K562 (cell line): ENCODE results near the gene GP1BA. TPM values are rescaled to one million over a fixed set of nuclear protein-coding genes. Genes with fewer than 3 reads are reported as not detected.

Experiments
- ATAC-seq: fragments of 200-7000 bp; cut with Tn5 transposase; 3 replicates; pipeline ENCODE4 v1.9.1; 2020; ENCODE audit warnings: moderate library complexity
- Bru-seq: library from RNA; stranded (reverse); fragments of 400-500 nt; gene quantifications from one replicate; lab custom pipeline; 2021; lab: Mats Ljungman, UMichigan
- BruChase-seq, 2 experiments: library from RNA; stranded (reverse); fragments of 400-500 nt; gene quantifications; one replicate each; lab custom pipeline; 2021; lab: Mats Ljungman, UMichigan
- BruUV-seq: library from RNA; stranded (reverse); fragments of 400-500 nt; replicated peaks from 2 replicates; lab custom pipeline; 2021; lab: Mats Ljungman, UMichigan
- CTCF ChIA-PET: fragments of 300-600 bp; formaldehyde crosslinking; extraction: SDS; loops from one replicate; lab custom pipeline; 2021; ENCODE audit warnings: low intra/inter-chr PET ratio; lab: Yijun Ruan, JAX
- POLR2A ChIA-PET: fragments of 300-600, 350-650 bp; sonication (Branson Sonifier 250); formaldehyde crosslinking; extraction: SDS; loops from one replicate; lab custom pipeline; 2021; ENCODE audit warnings: antibody characterized with exemption, inconsistent platforms; lab: Yijun Ruan, JAX
- DNase-seq, 4 experiments: peaks; one replicate each; pipeline versions ENCODE4 v3.0.0 to v3.0.0-alpha.2; 2011 to 2018; ENCODE audit warnings: low spot score in 3 of 4, mixed read lengths in 3 of 4; ENCODE audit errors: extremely low read depth in 1 of 4
- FAIRE-seq: peaks from 2 replicates; lab custom pipeline; 2011; peaks lifted over from hg19 to GRCh38; lab: Jason Lieb, UNC
- H2AFZ ChIP-seq: 2 replicates; pipeline ENCODE4 v1.6.0; 2011; ENCODE audit warnings: low read depth, low read length, control low read depth, inconsistent platforms
- H3K27ac ChIP-seq: fragments of 200-600 bp; 3 replicates; pipeline ENCODE4 v1.8.0; 2011; ENCODE audit warnings: low read depth, mild to moderate bottlenecking, control low read depth, inconsistent platforms, low read length, moderate library complexity, mixed read lengths; ENCODE audit errors: extremely low read depth
- H3K27me3 ChIP-seq, 2 experiments: fragments of 300-600 bp in 1 of 2; 2 replicates in 1 of 2; 3 replicates in 1 of 2; pipeline versions ENCODE4 v1.6.0 to v1.8.0; 2011; ENCODE audit warnings: inconsistent platforms in 2 of 2, low read length in 2 of 2, mild to moderate bottlenecking in 1 of 2, mixed read lengths in 1 of 2, moderate library complexity in 1 of 2; ENCODE audit not compliant: control insufficient read depth in 2 of 2, insufficient read depth in 2 of 2
- H3K36me3 ChIP-seq: fragments of 300-600 bp; 3 replicates; pipeline ENCODE4 v1.8.0; 2011; ENCODE audit warnings: mild to moderate bottlenecking, low read length, inconsistent platforms; ENCODE audit not compliant: control insufficient read depth, insufficient read depth
- H3K4me1 ChIP-seq, 2 experiments: fragments of 200-600 bp in 1 of 2; replicated peaks in 1 of 2; 2 replicates in 1 of 2; 3 replicates in 1 of 2; pipeline versions ENCODE4 v1.5.1 to v1.8.0; 2011; ENCODE audit warnings: inconsistent platforms in 2 of 2, low read length in 2 of 2, mild to moderate bottlenecking in 1 of 2, mixed read lengths in 1 of 2, moderate library complexity in 1 of 2; ENCODE audit not compliant: control insufficient read depth in 2 of 2, insufficient read depth in 2 of 2
- H3K4me2 ChIP-seq: 2 replicates; pipeline ENCODE4 v1.6.1; 2011; ENCODE audit warnings: low read length, control low read depth, inconsistent platforms, mixed read lengths; ENCODE audit not compliant: insufficient read depth
- H3K4me3 ChIP-seq: fragments of 200-600 bp; sonication (generic), shearing (Covaris generic); 2 replicates; pipeline ENCODE4 v1.5.1; 2016; ENCODE audit warnings: control low read depth, inconsistent platforms
- H3K79me2 ChIP-seq: fragments of 200-600 bp; 3 replicates; pipeline ENCODE4 v1.8.0; 2011; ENCODE audit warnings: low read length, inconsistent platforms; ENCODE audit not compliant: control insufficient read depth, insufficient read depth
- H3K9ac ChIP-seq, 2 experiments: 2 replicates each; pipeline versions ENCODE4 v1.6.0 to v1.6.1; 2011; ENCODE audit warnings: low read depth in 2 of 2, low read length in 2 of 2, control low read depth in 1 of 2, inconsistent platforms in 1 of 2, mild to moderate bottlenecking in 1 of 2, mixed read lengths in 1 of 2; ENCODE audit not compliant: insufficient read depth in 1 of 2
- H3K9me1 ChIP-seq: one replicate; pipeline ENCODE4 v1.6.0; 2011; ENCODE audit warnings: inconsistent platforms, mild to moderate bottlenecking, low read length, moderate library complexity; ENCODE audit not compliant: control insufficient read depth, insufficient read depth
- H3K9me3 ChIP-seq: replicated peaks from 2 replicates; pipeline ENCODE4 v1.5.1; 2011; ENCODE audit warnings: low read depth, low read length, inconsistent platforms; ENCODE audit not compliant: control insufficient read depth, insufficient read depth
- H4K20me1 ChIP-seq: replicated peaks from 2 replicates; pipeline ENCODE4 v1.6.1; 2011; ENCODE audit warnings: low read length, inconsistent platforms, mixed read lengths; ENCODE audit not compliant: control insufficient read depth, insufficient read depth
- CEBPG ChIP-seq, 3 experiments: fragments of 200-800 bp in 1 of 3; sonication (Bioruptor generic) in 1 of 3; sonication (generic) in 1 of 3; formaldehyde crosslinking in 1 of 3; IDR thresholded peaks in 2 of 3; conservative IDR thresholded peaks in 1 of 3; 2 replicates each; pipeline versions ENCODE4 v1.6.1 to v1.8.0; 2016 to 2022; ENCODE audit warnings: missing compliant biosample characterization in 2 of 3, missing genetic modification characterization in 2 of 3, mild to moderate bottlenecking in 1 of 3, missing genetic modification reagents in 1 of 3
- E2F3 ChIP-seq: fragments of 250-450 bp; sonication (Bioruptor Pico); IDR thresholded peaks from 2 replicates; pipeline ENCODE4 v1.4.0; 2020; ENCODE audit warnings: mild to moderate bottlenecking
- FOSL1 ChIP-seq: fragments of 200-800 bp; sonication (Bioruptor generic); conservative IDR thresholded peaks from 2 replicates; pipeline ENCODE4 v1.6.1; 2016; ENCODE audit warnings: missing genetic modification characterization, missing compliant biosample characterization
- HBP1 ChIP-seq: fragments of 450-650 bp; formaldehyde crosslinking; IDR thresholded peaks from 2 replicates; pipeline ENCODE4 v1.4.0; 2022; ENCODE audit warnings: missing genetic modification characterization
- HDAC2 ChIP-seq: fragments of 450-650 bp; IDR thresholded peaks from 2 replicates; pipeline ENCODE4 v1.6.1; 2016; ENCODE audit warnings: mild to moderate bottlenecking
- HEY1 ChIP-seq: fragments of 250-450 bp; sonication (Bioruptor Pico); IDR thresholded peaks from 2 replicates; pipeline ENCODE4 v1.5.0; 2020; ENCODE audit warnings: mild to moderate bottlenecking, moderate library complexity, borderline replicate concordance
- MBD2 ChIP-seq: sonication (generic); IDR thresholded peaks from 2 replicates; pipeline ENCODE4 v1.6.1; 2016; ENCODE audit warnings: low read depth, borderline replicate concordance
- MNT ChIP-seq, 2 experiments: fragments of 450-650 bp; conservative IDR thresholded peaks; 2 replicates each; pipeline ENCODE4 v1.6.1; 2017; ENCODE audit warnings: mild to moderate bottlenecking in 2 of 2, moderate library complexity in 2 of 2
- PREB ChIP-seq: sonication (generic); formaldehyde crosslinking; IDR thresholded peaks from 2 replicates; pipeline ENCODE4 v1.8.1; 2023; ENCODE audit warnings: mild to moderate bottlenecking, missing genetic modification reagents
- TGIF2 ChIP-seq: sonication (generic); formaldehyde crosslinking; IDR thresholded peaks from 2 replicates; pipeline ENCODE4 v1.8.1; 2022; ENCODE audit warnings: mild to moderate bottlenecking, missing genetic modification reagents, moderate library complexity
- THRA ChIP-seq: fragments of 450-650 bp; IDR thresholded peaks from 2 replicates; pipeline ENCODE4 v1.6.1; 2017; ENCODE audit warnings: mild to moderate bottlenecking, moderate library complexity
- ZNF3 ChIP-seq: fragments of 250-450 bp; sonication (Bioruptor Pico); IDR thresholded peaks from 2 replicates; pipeline ENCODE4 v1.5.0; 2021; ENCODE audit warnings: mild to moderate bottlenecking, moderate library complexity
- WGBS: fragments of 100-300 bp; shearing (Covaris generic); methylation state at CpG from one replicate; pipeline ENCODE4 v1.1.6; 2016; ENCODE audit warnings: low coverage, mixed read lengths; ENCODE audit not compliant: insufficient coverage; ENCODE audit errors: missing lambda C conversion rate; 5-methylcytosine and 5-hydroxymethylcytosine counted together
- in situ Hi-C: fragments of 300-500 bp; cut with MboI; formaldehyde crosslinking; loops from 4 replicates; pipeline ENCODE4 v1.15.0; 2018; ENCODE audit warnings: inconsistent platforms, mixed read lengths
- intact Hi-C: fragments of 100-400 bp; cut with micrococcal nuclease; formaldehyde crosslinking; loops from 2 replicates; pipeline ENCODE4 v1.14.2; 2022
- long read RNA-seq, 3 experiments: library from polyadenylated mRNA in 2 of 3; library from RNA in 1 of 3; unstranded in 2 of 3; stranded (forward) in 1 of 3; transcript quantifications; one replicate each; pipeline ENCODE4 v2.0.0, GENCODE V29; 2019 to 2022
- polyA minus RNA-seq, 3 experiments: library from RNA; depleted of rRNA, polyadenylated mRNA; stranded (reverse); fragments of >200 nt; gene quantifications; 2 replicates each; pipeline ENCODE4 v1.2.3, GENCODE V29; 2011
- polyA plus RNA-seq, 8 experiments: library from polyadenylated mRNA; depleted of rRNA in 4 of 8; stranded (reverse) in 5 of 8; unstranded in 3 of 8; fragments of >200 nt; fragmentation: Nextera tagmentation in 2 of 8; fragmentation: Illumina TruSeq in 1 of 8; extraction: Ambion mirVana in 2 of 8; extraction: Trizol in 1 of 8; gene quantifications; 2 replicates each; pipeline versions ENCODE4 v1.2.1 to v1.2.3, GENCODE V29; 2011 to 2014; ENCODE audit warnings: inconsistent platforms in 1 of 8, missing spikeins in 1 of 8
- total RNA-seq, 7 experiments: library from RNA; depleted of rRNA in 6 of 7; stranded (reverse); fragments of >200 nt in 6 of 7; fragmentation: Illumina TruSeq in 2 of 7; extraction: Trizol in 2 of 7; gene quantifications; 2 replicates each; pipeline versions ENCODE4 v1.2.1 to v1.2.3, GENCODE V29; 2011 to 2021; ENCODE audit warnings: low replicate concordance in 1 of 7

The GP1BA gene
- not detected in 2 replicates for total RNA-seq (2011; cell fraction: chromatin; rRNA removed; ENCODE audit: low replicate concordance)
- total RNA-seq (2011; cell fraction: nucleolus; rRNA removed), result not detected in 2 replicates
- total RNA-seq (2011; cell fraction: nucleoplasm; rRNA removed), result not detected in 2 replicates
- total RNA-seq (2014; rRNA removed) (not detected in 2 replicates), total RNA-seq (2014; rRNA removed; fragmentation: Illumina TruSeq; extraction: Trizol) (not detected in 2 replicates), total RNA-seq (2015; rRNA removed; fragmentation: Illumina TruSeq; extraction: Trizol) (not detected in 2 replicates), total RNA-seq (2021) (not detected in 2 replicates), polyA plus RNA-seq (2011; rRNA removed) (not detected in 2 replicates), polyA plus RNA-seq (2014; fragmentation: Illumina TruSeq; extraction: Trizol) (not detected in 2 replicates), polyA plus RNA-seq (2014; fragmentation: Nextera tagmentation; extraction: Ambion mirVana) (under 1 TPM in 1 of 2 experiments, not detected in 1; 0.01 TPM), polyA plus RNA-seq (2014; rRNA removed) (not detected in 2 replicates), polyA minus RNA-seq (2011; rRNA and poly(A)+ RNA removed) (not detected in 2 replicates), Bru-seq, nascent RNA (not detected), BruChase-seq, experiment 1, labeled RNA remaining after a 2-hour chase (not detected), BruChase-seq, experiment 2, labeled RNA remaining after a 6-hour chase (not detected)
- not detected in 2 replicates for polyA plus RNA-seq (2011; cell fraction: cytosol; rRNA removed)
- not detected in 2 replicates for polyA plus RNA-seq (2011; cell fraction: nucleus; rRNA removed)
- 0.44 and 0.94 TPM in 2 replicates for polyA plus RNA-seq (2012)
- polyA minus RNA-seq (2011; cell fraction: cytosol; rRNA and poly(A)+ RNA removed), result not detected in 2 replicates
- not detected in 2 replicates for polyA minus RNA-seq (2011; cell fraction: nucleus; rRNA and poly(A)+ RNA removed)
- long read RNA-seq, experiment 1, partial matches to known transcripts, result 0 of 2 reads
- long read RNA-seq, experiment 1, other reads (novel, unspliced or antisense), result 2 of 2 reads
- long read RNA-seq, experiment 2, result 0 reads
- long read RNA-seq, experiment 3, result 0 reads

- H4K20me1 ChIP-seq, result no peaks in the 10 kb centered on the region
- H3K9me1 ChIP-seq, result no peaks in the 10 kb centered on the region
- DNase-seq (no peak), ATAC-seq (no peak), FAIRE-seq (no peak)
- ChIA-PET POLR2A (interaction anchor here (1.6 kb wide), 1 partner anchor 12 kb away, joined by 4 read pairs; no protein-coding TSS in a partner anchor), CTCF (no interaction called here)
- in situ Hi-C loops, result no loop called here
- H3K4me2 ChIP-seq, result no peak within 1 kb of the TSS
- H3K9ac ChIP-seq, result no peak within 1 kb of the TSS; a peak in 1 of 4 replicates
- H3K4me1 ChIP-seq, result peaks cover 0 to 13% of the 10 kb centered on the region in 2 experiments; a peak in 4 of 5 replicates
- 88% methylated on average over 5 of the region's 14 CpGs for WGBS
- BruUV-seq, result no TSS peak
- intact Hi-C loops, result no loop called here
- H2AFZ ChIP-seq, result no peak within 1 kb of the TSS
- H3K9me3 ChIP-seq, result no peaks in the 10 kb centered on the region
- no peak within 1 kb of the TSS for H3K27ac ChIP-seq
- H3K27me3 ChIP-seq, result no peaks in the 10 kb centered on the region
- peaks cover 5% of the 10 kb centered on the region; the same call in 2 of the 3 replicates for H3K36me3 ChIP-seq
- H3K4me3 ChIP-seq, result no peak within 1 kb of the TSS
- no peaks in the 10 kb centered on the region for H3K79me2 ChIP-seq
- TF ChIP-seq PREB (CRISPR knock-in tag) (no peak), THRA (no peak), E2F3 (no peak), HEY1 (CRISPR knock-in tag) (no peak), HDAC2 (no peak), TGIF2 (no peak), FOSL1 (tag) (no peak), ZNF3 (no peak), MNT (conservative IDR thresholded peaks at IDR 0.05) (no peak), MBD2 (no peak), CEBPG (CRISPR knock-in tag; IDR thresholded peaks at IDR 0.05) (no peak), CEBPG (tag; conservative IDR thresholded peaks at IDR 0.05 in 1 of 2, IDR thresholded peaks at IDR 0.05 in 1 of 2) (no peak), HBP1 (no peak)
Measured at GRCh38 chr17:4931963-4932362, at the start of gene GP1BA. Gene GP1BA, plus strand, starts transcription at chr17:4932277. Its CDS starts 328 bp downstream, at chr17:4932605.
